Loucy (cell line): ENCODE measurements around the gene CRACDL.

Experiments
- H2AFZ ChIP-seq: fragments of 200-600 bp; sonication (generic); 2 replicates; pipeline ENCODE4 v1.6.0; 2016; ENCODE audit warnings: antibody characterized with exemption, mild to moderate bottlenecking, low read length, moderate library complexity
- H3F3A ChIP-seq: fragments of 200-600 bp; 2 replicates; pipeline ENCODE4 v1.6.0; 2016; ENCODE audit warnings: antibody characterized with exemption, low read depth, mild to moderate bottlenecking
- H3K27me3 ChIP-seq: fragments of 200-600 bp; sonication (generic); 2 replicates; pipeline ENCODE4 v1.6.1; 2014; ENCODE audit warnings: low read length, mild to moderate bottlenecking; ENCODE audit not compliant: insufficient read depth, poor library complexity, severe bottlenecking
- H3K36me3 ChIP-seq: fragments of 200-600 bp; sonication (generic); 2 replicates; pipeline ENCODE4 v1.6.1; 2016; ENCODE audit warnings: low read length; ENCODE audit not compliant: insufficient read depth
- H3K4me1 ChIP-seq: fragments of 200-600 bp; sonication (generic); 2 replicates; pipeline ENCODE4 v1.5.1; 2014; ENCODE audit warnings: low read length, mild to moderate bottlenecking; ENCODE audit not compliant: insufficient read depth, poor library complexity, severe bottlenecking
- H3K4me2 ChIP-seq: fragments of 200-600 bp; sonication (generic); 2 replicates; pipeline ENCODE4 v1.6.0; 2014; ENCODE audit warnings: antibody characterized with exemption, low read length, low read depth, mild to moderate bottlenecking; ENCODE audit not compliant: poor library complexity, severe bottlenecking
- H3K4me3 ChIP-seq: fragments of 200-600 bp; sonication (generic); 2 replicates; pipeline ENCODE4 v1.5.1; 2014; ENCODE audit warnings: low read length, mild to moderate bottlenecking, mixed read lengths; ENCODE audit not compliant: poor library complexity, severe bottlenecking
- H3K79me2 ChIP-seq: fragments of 200-600 bp; sonication (generic); 2 replicates; pipeline ENCODE4 v1.6.1; 2014; ENCODE audit warnings: low read length; ENCODE audit not compliant: insufficient read depth
- H3K9ac ChIP-seq: fragments of 200-600 bp; sonication (generic); 2 replicates; pipeline ENCODE4 v1.6.0; 2014; ENCODE audit warnings: mild to moderate bottlenecking, low read depth, low read length, moderate library complexity; ENCODE audit not compliant: poor library complexity, severe bottlenecking
- H3K9me2 ChIP-seq: fragments of 200-600 bp; sonication (generic); replicated peaks from 2 replicates; pipeline ENCODE4 v1.6.1; 2016; ENCODE audit warnings: low read depth, low read length, mixed read lengths
- H3K9me3 ChIP-seq: fragments of 200-600 bp; sonication (generic); 2 replicates; pipeline ENCODE4 v1.6.1; 2014; ENCODE audit warnings: mild to moderate bottlenecking, antibody characterized with exemption, low read length, low read depth; ENCODE audit not compliant: insufficient read depth
- H4K20me1 ChIP-seq: fragments of 200-600 bp; sonication (generic); 2 replicates; pipeline ENCODE4 v1.6.0; 2014; ENCODE audit warnings: antibody characterized with exemption, low read length, mild to moderate bottlenecking; ENCODE audit not compliant: insufficient read depth, poor library complexity, severe bottlenecking
- CTCF ChIP-seq: fragments of 200-600 bp; sonication (generic); conservative IDR thresholded peaks from 2 replicates; pipeline ENCODE4 v1.5.1; 2014; ENCODE audit warnings: mild to moderate bottlenecking, antibody characterized with exemption, low read length
- EZH2phosphoT487 ChIP-seq: fragments of 200-600 bp; IDR thresholded peaks from 2 replicates; pipeline ENCODE4 v1.6.1; 2018; ENCODE audit warnings: antibody characterized with exemption, mild to moderate bottlenecking, moderate library complexity, borderline replicate concordance

CRACDL gene

GRCh38 chr2:98924038-98924830 is 11.8 kb downstream of the CRACDL start:
- H3K9ac ChIP-seq: no peak overlapping the region

GRCh38 chr2:98923244-98923940 is 12.6 kb downstream of the CRACDL start:
- Histone ChIP-seq H3F3A (no peaks in the 10 kb centered on the region), H3K27me3 (no peaks in the 10 kb centered on the region)

More at GRCh38 chr2:98924038-98924830, 11.8 kb downstream of the CRACDL start:
- no peaks in the 10 kb centered on the region for H3K9me2 ChIP-seq
- peaks cover 4% of the 10 kb centered on the region; the same call in 1 of the 2 replicates for H3K9me3 ChIP-seq
- H2AFZ ChIP-seq: no peak overlapping the region
- no peaks in the 10 kb centered on the region for H3K79me2 ChIP-seq
- no peaks in the 10 kb centered on the region for H4K20me1 ChIP-seq
- H3K36me3 ChIP-seq: no peaks in the 10 kb centered on the region
- H3K4me1 ChIP-seq: no peaks in the 10 kb centered on the region
- H3F3A ChIP-seq: no peaks in the 10 kb centered on the region
- TF ChIP-seq CTCF (no peak), EZH2phosphoT487 (no peak)
- H3K4me2 ChIP-seq: no peak overlapping the region
- no peaks in the 10 kb centered on the region for H3K27me3 ChIP-seq
- no peak overlapping the region for H3K4me3 ChIP-seq

GRCh38 chr2:98921062-98921461 is 15.0 kb downstream of the CRACDL start:
- Histone ChIP-seq H3K4me2 (no peak overlapping the region), H3K9ac (no peak overlapping the region), H2AFZ (no peak overlapping the region), H3K9me3 (peaks cover 4% of the 10 kb centered on the region; the same call in 1 of the 2 replicates), H4K20me1 (no peaks in the 10 kb centered on the region), H3F3A (no peaks in the 10 kb centered on the region), H3K4me1 (no peaks in the 10 kb centered on the region), H3K36me3 (no peaks in the 10 kb centered on the region), H3K79me2 (no peaks in the 10 kb centered on the region), H3K9me2 (no peaks in the 10 kb centered on the region), H3K4me3 (no peak overlapping the region), H3K27me3 (no peaks in the 10 kb centered on the region)
- TF ChIP-seq EZH2phosphoT487 (no peak), CTCF (no peak)

More at GRCh38 chr2:98923244-98923940, 12.6 kb downstream of the CRACDL start:
- Histone ChIP-seq H4K20me1 (no peaks in the 10 kb centered on the region), H3K9ac (no peak overlapping the region), H3K4me1 (no peaks in the 10 kb centered on the region), H3K79me2 (no peaks in the 10 kb centered on the region), H3K36me3 (no peaks in the 10 kb centered on the region), H3K9me3 (peaks cover 4% of the 10 kb centered on the region; the same call in 1 of the 2 replicates), H2AFZ (no peak overlapping the region), H3K4me3 (no peak overlapping the region), H3K9me2 (no peaks in the 10 kb centered on the region), H3K4me2 (no peak overlapping the region)
- TF ChIP-seq CTCF: peak; percentile 24; the same call in 1 of the 2 replicates
- no peak for TF ChIP-seq EZH2phosphoT487
